Natural killer cell (primary cell): ENCODE results near the gene FCGBP. TPM values are rescaled to one million over a fixed set of nuclear protein-coding genes. Genes with fewer than 3 reads are reported as not detected.

ENCODE experiments used
- total RNA-seq, 4 donors: library from RNA; stranded (reverse); fragments of 120-200 nt in 1 of 4; gene quantifications; one replicate each; pipeline versions ENCODE4 v1.2.3 to v1.2.4, GENCODE V29; 2013 to 2022

Gene FCGBP
- total RNA-seq, 3 donors from 2014 or later (not counting 1 experiment from before 2014, with no cell fraction given), result 10.6 to 25.1 (median 17.3) TPM

Other genes with a start within 250 kb of the FCGBP start
- not detected for gene LGALS14, start 230.2 kb downstream of the FCGBP start, total RNA-seq
- 100 to 1,000 TPM in 1 of 3 donors, 10 to 100 TPM in 1, not detected in 1; 11.2 to 487 TPM for gene CLC, start 196.6 kb downstream of the FCGBP start, total RNA-seq
- gene LEUTX, start 155.8 kb downstream of the FCGBP start, total RNA-seq, result not detected
- gene DYRK1B, start 100.5 kb downstream of the FCGBP start, total RNA-seq, result 10 to 100 TPM; 27.5 to 54.2 (median 43.8) TPM
- 100 to 1,000 TPM; 181 to 213 (median 201) TPM for gene FBL, start 88.3 kb downstream of the FCGBP start, total RNA-seq
- 100 to 1,000 TPM in 2 of 3 donors, 10 to 100 TPM in 1; 84.9 to 116 (median 101) TPM for gene PSMC4, start 36.5 kb upstream of the FCGBP start, total RNA-seq
- 1 to 10 TPM; 3.3 to 4.0 (median 3.8) TPM for gene ZNF546, start 62.4 kb upstream of the FCGBP start, total RNA-seq
- 10 to 100 TPM; 14.1 to 19.2 (median 17.2) TPM for gene ZNF780B, start 121.6 kb upstream of the FCGBP start, total RNA-seq
- 10 to 100 TPM; 15.1 to 17.0 (median 16.0) TPM for gene ZNF780A, start 156.3 kb upstream of the FCGBP start, total RNA-seq